ENCODE measurements around the gene NATD1.

GRCh38 chr17:21240369-21241055, 12.7 kb downstream of the NATD1 start:
- TF ChIP-seq POLR2A (IDR thresholded peaks at IDR 0.05; ENCODE audit: borderline replicate concordance, extremely low read depth, insufficient read depth, insufficient read length) (no peak), SIN3A (IDR thresholded peaks at IDR 0.05; ENCODE audit: low read depth) (no peak), CEBPB (IDR thresholded peaks at IDR 0.05; ENCODE audit: low read depth) (no peak), CTCF (IDR thresholded peaks at IDR 0.05 in 2 of 3, conservative IDR thresholded peaks at IDR 0.05 in 1 of 3; ENCODE audit: borderline replicate concordance in 1 of 3, insufficient read depth in 1 of 3, low read depth in 2 of 3, low read length in 2 of 3) (no peak), YY1 (IDR thresholded peaks at IDR 0.05; ENCODE audit: extremely low read depth, insufficient replicate concordance, low read depth, low read length) (no peak), EGR1 (IDR thresholded peaks at IDR 0.05; ENCODE audit: low read depth) (no peak), JUND (IDR thresholded peaks at IDR 0.05) (no peak), ELF1 (IDR thresholded peaks at IDR 0.05; ENCODE audit: borderline replicate concordance, low read depth) (no peak), POLR2AphosphoS5 (IDR thresholded peaks at IDR 0.05; ENCODE audit: low read depth, low read length) (no peak)
- TF ChIP-seq, protein P1, sequence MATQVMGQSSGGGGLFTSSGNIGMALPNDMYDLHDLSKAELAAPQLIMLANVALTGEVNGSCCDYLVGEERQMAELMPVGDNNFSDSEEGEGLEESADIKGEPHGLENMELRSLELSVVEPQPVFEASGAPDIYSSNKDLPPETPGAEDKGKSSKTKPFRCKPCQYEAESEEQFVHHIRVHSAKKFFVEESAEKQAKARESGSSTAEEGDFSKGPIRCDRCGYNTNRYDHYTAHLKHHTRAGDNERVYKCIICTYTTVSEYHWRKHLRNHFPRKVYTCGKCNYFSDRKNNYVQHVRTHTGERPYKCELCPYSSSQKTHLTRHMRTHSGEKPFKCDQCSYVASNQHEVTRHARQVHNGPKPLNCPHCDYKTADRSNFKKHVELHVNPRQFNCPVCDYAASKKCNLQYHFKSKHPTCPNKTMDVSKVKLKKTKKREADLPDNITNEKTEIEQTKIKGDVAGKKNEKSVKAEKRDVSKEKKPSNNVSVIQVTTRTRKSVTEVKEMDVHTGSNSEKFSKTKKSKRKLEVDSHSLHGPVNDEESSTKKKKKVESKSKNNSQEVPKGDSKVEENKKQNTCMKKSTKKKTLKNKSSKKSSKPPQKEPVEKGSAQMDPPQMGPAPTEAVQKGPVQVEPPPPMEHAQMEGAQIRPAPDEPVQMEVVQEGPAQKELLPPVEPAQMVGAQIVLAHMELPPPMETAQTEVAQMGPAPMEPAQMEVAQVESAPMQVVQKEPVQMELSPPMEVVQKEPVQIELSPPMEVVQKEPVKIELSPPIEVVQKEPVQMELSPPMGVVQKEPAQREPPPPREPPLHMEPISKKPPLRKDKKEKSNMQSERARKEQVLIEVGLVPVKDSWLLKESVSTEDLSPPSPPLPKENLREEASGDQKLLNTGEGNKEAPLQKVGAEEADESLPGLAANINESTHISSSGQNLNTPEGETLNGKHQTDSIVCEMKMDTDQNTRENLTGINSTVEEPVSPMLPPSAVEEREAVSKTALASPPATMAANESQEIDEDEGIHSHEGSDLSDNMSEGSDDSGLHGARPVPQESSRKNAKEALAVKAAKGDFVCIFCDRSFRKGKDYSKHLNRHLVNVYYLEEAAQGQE (IDR thresholded peaks at IDR 0.05; ENCODE audit: low read depth): no peak
